Endothelial cell of umbilical vein (primary cell): ENCODE measurements around the gene GDI2. TPM values are rescaled to one million over a fixed set of nuclear protein-coding genes. Genes with fewer than 3 reads are reported as not detected.

Source experiments
- BruUV-seq: library from RNA; stranded (reverse); fragments of 400-500 nt; replicated peaks from 2 replicates; lab custom pipeline; 2021; lab: Mats Ljungman, UMichigan
- CTCF ChIA-PET: fragments of 300-600, 350-600 bp; sonication (Branson Sonifier 250); formaldehyde crosslinking; loops from one replicate; lab custom pipeline; 2021; ENCODE audit warnings: antibody characterized with exemption, inconsistent platforms; lab: Charles Lee
- POLR2A ChIA-PET: fragments of 300-600, 350-600 bp; sonication (Branson Sonifier 250); formaldehyde crosslinking; loops from one replicate; lab custom pipeline; 2021; ENCODE audit warnings: antibody characterized with exemption, inconsistent platforms; lab: Charles Lee
- DNase-seq: peaks from one replicate; pipeline ENCODE4 v3.0.0-alpha.2; 2011; ENCODE audit warnings: low read depth, low spot score
- FAIRE-seq: peaks from 2 replicates; lab custom pipeline; 2011; peaks lifted over from hg19 to GRCh38; lab: Jason Lieb, UNC
- H2AFZ ChIP-seq: 2 replicates; pipeline ENCODE4 v1.6.0; 2012; ENCODE audit warnings: low read depth, low read length, control low read depth, inconsistent platforms
- H3K27ac ChIP-seq: 2 replicates; pipeline ENCODE4 v1.5.1; 2011; ENCODE audit warnings: low read depth, mild to moderate bottlenecking, control low read depth, low read length, moderate library complexity; ENCODE audit not compliant: insufficient read depth
- H3K27me3 ChIP-seq, 2 experiments: 2 replicates each; pipeline versions ENCODE4 v1.6.0 to v1.6.1; 2011; ENCODE audit warnings: low read length in 2 of 2, mixed read lengths in 1 of 2; ENCODE audit not compliant: control insufficient read depth in 2 of 2, insufficient read depth in 2 of 2
- H3K36me3 ChIP-seq, 2 experiments: 2 replicates in 1 of 2; 3 replicates in 1 of 2; pipeline ENCODE4 v1.5.1; 2011; ENCODE audit warnings: low read length in 2 of 2, mild to moderate bottlenecking in 1 of 2, moderate library complexity in 1 of 2; ENCODE audit not compliant: control insufficient read depth in 2 of 2, insufficient read depth in 2 of 2; ENCODE audit errors: extremely low read depth in 1 of 2
- H3K4me1 ChIP-seq: 3 replicates; pipeline ENCODE4 v1.5.1; 2011; ENCODE audit warnings: mild to moderate bottlenecking, low read length; ENCODE audit not compliant: control insufficient read depth, insufficient read depth; ENCODE audit errors: extremely low read depth
- H3K4me2 ChIP-seq: 2 replicates; pipeline ENCODE4 v1.6.1; 2011; ENCODE audit warnings: low read length, control low read depth, mixed read lengths; ENCODE audit not compliant: insufficient read depth
- H3K4me3 ChIP-seq, 3 experiments: fragments of 200-600 bp in 1 of 3; sonication (generic), shearing (Covaris generic) in 1 of 3; replicated peaks in 1 of 3; 2 replicates each; pipeline ENCODE4 v1.5.1; 2011 to 2016; ENCODE audit warnings: control low read depth in 3 of 3, low read length in 3 of 3, mild to moderate bottlenecking in 2 of 3, inconsistent platforms in 1 of 3, low read depth in 1 of 3, moderate library complexity in 1 of 3; ENCODE audit not compliant: insufficient read depth in 1 of 3
- H3K79me2 ChIP-seq: 2 replicates; pipeline ENCODE4 v1.6.0; 2012; ENCODE audit warnings: low read length, inconsistent platforms; ENCODE audit not compliant: control insufficient read depth, insufficient read depth
- H3K9ac ChIP-seq: replicated peaks from 2 replicates; pipeline ENCODE3; 2011; ENCODE audit warnings: low read length, control low read depth; ENCODE audit not compliant: insufficient read depth; ENCODE audit errors: extremely low read depth
- H3K9me1 ChIP-seq: replicated peaks from 3 replicates; pipeline ENCODE4 v1.6.0; 2011; ENCODE audit warnings: mild to moderate bottlenecking, low read length; ENCODE audit not compliant: control insufficient read depth, insufficient read depth; ENCODE audit errors: extremely low read depth
- H3K9me3 ChIP-seq: replicated peaks from 2 replicates; pipeline ENCODE4 v1.5.1; 2012; ENCODE audit warnings: low read length, inconsistent platforms; ENCODE audit not compliant: control insufficient read depth, insufficient read depth
- H4K20me1 ChIP-seq: replicated peaks from 2 replicates; pipeline ENCODE3; 2011; ENCODE audit warnings: mild to moderate bottlenecking, low read length; ENCODE audit not compliant: control insufficient read depth, insufficient read depth; ENCODE audit errors: extremely low read depth
- EZH2 ChIP-seq: IDR thresholded peaks from 2 replicates; pipeline ENCODE4 v1.6.1; 2012; ENCODE audit warnings: borderline replicate concordance, low read depth, mild to moderate bottlenecking, moderate library complexity, low read length, inconsistent platforms; ENCODE audit not compliant: severe bottlenecking
- FOS ChIP-seq: IDR thresholded peaks from 2 replicates; pipeline ENCODE4 v1.6.1; 2011; ENCODE audit warnings: mild to moderate bottlenecking, low read length, moderate library complexity, borderline replicate concordance; ENCODE audit not compliant: insufficient read depth
- GATA2 ChIP-seq: IDR thresholded peaks from 2 replicates; pipeline ENCODE4 v1.7.0; 2011; ENCODE audit warnings: low read depth, mild to moderate bottlenecking, moderate library complexity, mixed read lengths, low read length; ENCODE audit not compliant: insufficient read length, insufficient read depth
- JUN ChIP-seq: IDR thresholded peaks from 2 replicates; pipeline ENCODE4 v1.6.1; 2011; ENCODE audit warnings: borderline replicate concordance, low read depth; ENCODE audit not compliant: insufficient read length, insufficient read depth
- MYC ChIP-seq: IDR thresholded peaks from one replicate; pipeline ENCODE4 v1.6.1; 2011; ENCODE audit warnings: mild to moderate bottlenecking, low read depth, low read length
- POLR2A ChIP-seq: IDR thresholded peaks from 2 replicates; pipeline ENCODE4 v1.6.1; 2012; ENCODE audit warnings: low read depth, mild to moderate bottlenecking, control low read depth, low read length
- POLR2AphosphoS5 ChIP-seq: IDR thresholded peaks from 2 replicates; pipeline ENCODE4 v1.6.1; 2012; ENCODE audit warnings: low read depth, mild to moderate bottlenecking, control low read depth, low read length, moderate library complexity; ENCODE audit not compliant: insufficient read depth
- dilution Hi-C: fragments of 300-500 bp; cut with MboI; formaldehyde crosslinking; loops from one replicate; pipeline ENCODE4 v1.15.0; 2019; ENCODE audit warnings: low sequenced_read_pairs; ENCODE audit not compliant: extremely low pct_ligation_motif_present
- intact Hi-C: fragments of 100-400 bp; cut with micrococcal nuclease; formaldehyde crosslinking; loops from one replicate; pipeline ENCODE4 v1.10.0; 2022
- polyA plus RNA-seq, 4 experiments: library from polyadenylated mRNA; depleted of rRNA in 3 of 4; stranded (reverse) in 3 of 4; unstranded in 1 of 4; fragments of >200 nt; gene quantifications; 2 replicates each; pipeline versions ENCODE4 v1.2.1 to v1.2.3, GENCODE V29; 2011 to 2012; ENCODE audit warnings: missing spikeins in 1 of 4
- total RNA-seq: library from RNA; stranded (reverse); gene quantifications from 2 replicates; pipeline ENCODE4 v1.2.3, GENCODE V29; 2021
- TF ChIP-seq, protein P1 (sequence below): IDR thresholded peaks from 2 replicates; pipeline ENCODE4 v1.6.1; 2011; ENCODE audit not compliant: insufficient read depth, insufficient read length
- TF ChIP-seq, protein P2 (sequence below), 2 donors: IDR thresholded peaks; 1 replicate in 1 of 2; 2 replicates in 1 of 2; pipeline ENCODE4 v1.5.1; 2011; ENCODE audit warnings: low read length in 2 of 2, mild to moderate bottlenecking in 2 of 2, moderate library complexity in 2 of 2, control low read depth in 1 of 2, inconsistent platforms in 1 of 2, low read depth in 1 of 2; ENCODE audit not compliant: insufficient read depth in 1 of 2; ENCODE audit errors: extremely low read depth in 1 of 2

GDI2 gene
- total and polyA plus RNA-seq, 2 donors (not counting 3 experiments of a cell fraction or from before 2014, with no cell fraction given) = 154 to 307 TPM

DNA sequence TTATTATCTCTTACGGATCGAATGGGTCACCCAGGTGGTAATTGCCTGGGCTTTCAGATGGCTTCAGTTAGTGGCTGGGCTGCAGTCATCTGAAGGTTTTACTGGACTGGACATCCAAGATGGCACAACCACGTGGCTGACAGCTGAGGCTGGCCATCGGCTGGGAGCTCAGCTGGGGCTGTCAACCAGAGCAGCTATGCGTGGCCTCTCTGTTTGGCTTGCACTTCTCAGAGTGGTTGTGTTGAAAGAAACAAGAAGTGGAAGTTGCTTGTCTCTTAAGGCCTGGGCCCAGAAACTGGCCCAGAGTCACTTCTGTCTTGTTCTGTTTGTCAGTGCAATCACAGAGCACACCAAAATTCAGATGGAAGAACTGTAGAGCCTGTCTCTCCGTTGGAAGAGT, 5.7 kb upstream of the GDI2 start:
- Histone ChIP-seq H3K79me2 (peaks cover 4% of the 10 kb centered on the region), H3K27me3 (no peaks in the 10 kb centered on the region), H3K4me1 (peaks cover 6% of the 10 kb centered on the region), H3K4me2 (no peak overlapping the region), H2AFZ (no peak overlapping the region), H3K27ac (no peak overlapping the region), H4K20me1 (no peaks in the 10 kb centered on the region), H3K9me3 (no peaks in the 10 kb centered on the region), H3K4me3 (no peak overlapping the region), H3K9ac (no peak overlapping the region), H3K9me1 (no peaks in the 10 kb centered on the region), H3K36me3 (no peaks in the 10 kb centered on the region)
- FAIRE-seq (no peak), DNase-seq (no peak)
- TF ChIP-seq, protein P1, sequence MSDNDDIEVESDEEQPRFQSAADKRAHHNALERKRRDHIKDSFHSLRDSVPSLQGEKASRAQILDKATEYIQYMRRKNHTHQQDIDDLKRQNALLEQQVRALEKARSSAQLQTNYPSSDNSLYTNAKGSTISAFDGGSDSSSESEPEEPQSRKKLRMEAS = no peak
- TF ChIP-seq JUN (no peak), EZH2 (no peak), POLR2AphosphoS5 (no peak), GATA2 (no peak), POLR2A (no peak), MYC (no peak)
- ChIA-PET POLR2A (no interaction called here), CTCF (interaction anchor here (1.3 kb wide), 1 partner anchor 112 kb away, joined by 3 read pairs; no protein-coding TSS in a partner anchor)
- intact Hi-C loops (loop anchor here (10.0 kb wide), 1 partner anchor 156 kb away; the partner anchor contains the start of gene IL15RA), dilution Hi-C loops (no loop called here)
- BruUV-seq = no TSS peak

DNA sequence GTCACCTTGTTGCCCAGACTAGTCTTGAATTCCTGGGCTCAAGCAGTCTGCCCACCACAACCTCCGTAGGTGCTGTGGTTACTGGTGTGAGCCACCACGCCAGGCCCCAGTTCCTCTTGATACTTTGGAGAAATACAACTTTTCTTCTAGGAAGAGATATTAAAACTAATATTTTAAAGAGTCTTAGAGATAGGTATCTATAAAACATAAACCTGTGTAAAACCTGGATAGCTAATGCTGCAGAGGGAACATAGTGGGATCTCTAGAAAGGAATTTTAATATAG, 4.8 kb upstream of the GDI2 start:
- TF ChIP-seq POLR2AphosphoS5 = no peak
- TF ChIP-seq MYC = no peak
- TF ChIP-seq JUN = no peak
- TF ChIP-seq FOS = no peak
- TF ChIP-seq POLR2A = no peak
- TF ChIP-seq GATA2 = no peak
- TF ChIP-seq EZH2 = no peak
- TF ChIP-seq, protein P1 = no peak
- TF ChIP-seq, protein P2, sequence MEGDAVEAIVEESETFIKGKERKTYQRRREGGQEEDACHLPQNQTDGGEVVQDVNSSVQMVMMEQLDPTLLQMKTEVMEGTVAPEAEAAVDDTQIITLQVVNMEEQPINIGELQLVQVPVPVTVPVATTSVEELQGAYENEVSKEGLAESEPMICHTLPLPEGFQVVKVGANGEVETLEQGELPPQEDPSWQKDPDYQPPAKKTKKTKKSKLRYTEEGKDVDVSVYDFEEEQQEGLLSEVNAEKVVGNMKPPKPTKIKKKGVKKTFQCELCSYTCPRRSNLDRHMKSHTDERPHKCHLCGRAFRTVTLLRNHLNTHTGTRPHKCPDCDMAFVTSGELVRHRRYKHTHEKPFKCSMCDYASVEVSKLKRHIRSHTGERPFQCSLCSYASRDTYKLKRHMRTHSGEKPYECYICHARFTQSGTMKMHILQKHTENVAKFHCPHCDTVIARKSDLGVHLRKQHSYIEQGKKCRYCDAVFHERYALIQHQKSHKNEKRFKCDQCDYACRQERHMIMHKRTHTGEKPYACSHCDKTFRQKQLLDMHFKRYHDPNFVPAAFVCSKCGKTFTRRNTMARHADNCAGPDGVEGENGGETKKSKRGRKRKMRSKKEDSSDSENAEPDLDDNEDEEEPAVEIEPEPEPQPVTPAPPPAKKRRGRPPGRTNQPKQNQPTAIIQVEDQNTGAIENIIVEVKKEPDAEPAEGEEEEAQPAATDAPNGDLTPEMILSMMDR (IDR thresholded peaks at IDR 0.05; ENCODE audit: extremely low read depth in 1 of 2, insufficient read depth in 1 of 2, low read depth in 1 of 2, low read length in 2 of 2) = no peak
- Histone ChIP-seq H3K9me1 (no peaks in the 10 kb centered on the region), H3K9me3 (no peaks in the 10 kb centered on the region), H3K9ac (no peak overlapping the region), H3K4me3 (no peak overlapping the region), H3K27ac (no peak overlapping the region), H2AFZ (no peak overlapping the region), H3K79me2 (peaks cover 6% of the 10 kb centered on the region), H3K36me3 (no peaks in the 10 kb centered on the region), H3K4me1 (peaks cover 7% of the 10 kb centered on the region), H3K27me3 (no peaks in the 10 kb centered on the region), H4K20me1 (no peaks in the 10 kb centered on the region), H3K4me2 (no peak overlapping the region)
- FAIRE-seq (no peak), DNase-seq (no peak)
- intact Hi-C loops = loop anchor here (10.0 kb wide), 1 partner anchor 157 kb away; the partner anchor contains the start of gene IL15RA
- BruUV-seq = no TSS peak
- ChIA-PET CTCF (interaction anchor here (1.3 kb wide), 1 partner anchor 111 kb away, joined by 3 read pairs; no protein-coding TSS in a partner anchor), POLR2A (no interaction called here)
- dilution Hi-C loops = no loop called here
